Spleen (tissue), 11 donors: ENCODE data around the gene TAF3. TPM values are rescaled to one million over a fixed set of nuclear protein-coding genes. Genes with fewer than 3 reads are reported as not detected.

Source experiments
- DNase-seq: peaks from one replicate; pipeline ENCODE4 v3.0.0-alpha.2; 2020
- H3K27ac ChIP-seq, 8 donors: fragments of 200-600 bp; sonication (generic) in 7 of 8; 1 replicate in 4 of 8; 2 replicates in 4 of 8; pipeline versions ENCODE4 v1.5.0 to v1.8.0; 2016 to 2021; ENCODE audit warnings: inconsistent platforms in 4 of 8, mild to moderate bottlenecking in 4 of 8, moderate library complexity in 1 of 8
- H3K27me3 ChIP-seq, 7 donors: fragments of 200-600 bp; sonication (generic) in 6 of 7; replicated peaks in 1 of 7; 1 replicate in 4 of 7; 2 replicates in 3 of 7; pipeline versions ENCODE4 v1.5.0 to v1.8.0; 2016 to 2021; ENCODE audit warnings: inconsistent platforms in 3 of 7, mild to moderate bottlenecking in 1 of 7
- H3K36me3 ChIP-seq, 6 donors: fragments of 200-600 bp; sonication (generic) in 5 of 6; 1 replicate in 4 of 6; 2 replicates in 2 of 6; pipeline versions ENCODE4 v1.5.0 to v1.8.0; 2016 to 2021; ENCODE audit warnings: inconsistent platforms in 2 of 6
- H3K4me1 ChIP-seq, 6 donors: fragments of 200-600 bp; sonication (generic) in 5 of 6; 1 replicate in 3 of 6; 2 replicates in 3 of 6; pipeline versions ENCODE4 v1.5.0 to v1.8.0; 2016 to 2021; ENCODE audit warnings: inconsistent platforms in 3 of 6
- H3K4me3 ChIP-seq, 8 donors: fragments of 200-600 bp; sonication (generic) in 7 of 8; 1 replicate in 4 of 8; 2 replicates in 4 of 8; pipeline versions ENCODE4 v1.5.0 to v1.8.0; 2016 to 2021; ENCODE audit warnings: inconsistent platforms in 4 of 8, mild to moderate bottlenecking in 4 of 8, moderate library complexity in 2 of 8
- H3K9me3 ChIP-seq, 8 donors: fragments of 200-600 bp; sonication (generic) in 7 of 8; 1 replicate in 4 of 8; 2 replicates in 4 of 8; pipeline versions ENCODE4 v1.5.0 to v1.8.0; 2016 to 2021; ENCODE audit warnings: inconsistent platforms in 4 of 8
- POLR2A ChIP-seq, 3 donors: fragments of 450-650 bp; IDR thresholded peaks; one replicate each; pipeline ENCODE4 v1.5.1; 2017; ENCODE audit warnings: antibody characterized with exemption in 3 of 3, mild to moderate bottlenecking in 1 of 3
- POLR2AphosphoS5 ChIP-seq, 3 donors: sonication (generic); formaldehyde crosslinking; IDR thresholded peaks; one replicate each; pipeline ENCODE4 v1.5.1; 2017; ENCODE audit warnings: antibody characterized with exemption in 3 of 3
- WGBS, 5 donors: extraction: QIAGEN DNeasy Blood & Tissue Kit in 3 of 5; methylation state at CpG; one replicate each; pipeline versions ENCODE4 v1.1.5 to v1.1.7; 2013 to 2018; 5-methylcytosine and 5-hydroxymethylcytosine counted together
- intact Hi-C: fragments of 100-400 bp; cut with DNase I; formaldehyde crosslinking; loops from one replicate; pipeline ENCODE4 v1.15.0; 2023; ENCODE audit warnings: low total_unique reads
- polyA plus RNA-seq, 3 donors: library from polyadenylated mRNA; stranded (reverse); fragments of 200-250 nt; gene quantifications; one replicate each; pipeline ENCODE4 v1.2.1, GENCODE V29; 2013
- total RNA-seq, 7 donors: library from RNA; depleted of rRNA in 3 of 7; stranded (reverse); fragments of >200 nt in 3 of 7; fragmentation: NEBNext Ultra II Directional in 4 of 7; extraction: Animal tissue kit (Norgen Biotek cat#: 25700) in 4 of 7; gene quantifications; one replicate each; pipeline versions ENCODE4 v1.1.0 to v1.2.1, GENCODE V29; 2016 to 2021
- TF ChIP-seq, protein P1 (sequence below), 11 experiments: fragments of 200-600 bp in 7 of 11; fragments of 450-650 bp in 4 of 11; sonication (generic) in 4 of 11; IDR thresholded peaks in 8 of 11; conservative IDR thresholded peaks in 3 of 11; 1 replicate in 7 of 11; 2 replicates in 4 of 11; pipeline versions ENCODE4 v1.4.0 to v1.8.0; 2016 to 2021; ENCODE audit warnings: antibody characterized with exemption in 11 of 11, inconsistent platforms in 4 of 11, mild to moderate bottlenecking in 1 of 11
- donor health status: healthy with polysubstance abuse.
- donor health status: DM: no; HTN: no; CAD: no; lungs with moderate emphysema.
- donor health status: DM: no; HTN: no; CAD: no.
- donor health status: Bipolar disorder and iron deficiency.
- donor health status: healthy.
- donor health status: DM: no; HTN: no; CAD: no.
- donor health status: DM: yes; HTN: yes; CAD: no.

TAF3 gene
- total and polyA plus RNA-seq, 10 donors, result 2.7 to 13.0 (median 9.8) TPM

DNA sequence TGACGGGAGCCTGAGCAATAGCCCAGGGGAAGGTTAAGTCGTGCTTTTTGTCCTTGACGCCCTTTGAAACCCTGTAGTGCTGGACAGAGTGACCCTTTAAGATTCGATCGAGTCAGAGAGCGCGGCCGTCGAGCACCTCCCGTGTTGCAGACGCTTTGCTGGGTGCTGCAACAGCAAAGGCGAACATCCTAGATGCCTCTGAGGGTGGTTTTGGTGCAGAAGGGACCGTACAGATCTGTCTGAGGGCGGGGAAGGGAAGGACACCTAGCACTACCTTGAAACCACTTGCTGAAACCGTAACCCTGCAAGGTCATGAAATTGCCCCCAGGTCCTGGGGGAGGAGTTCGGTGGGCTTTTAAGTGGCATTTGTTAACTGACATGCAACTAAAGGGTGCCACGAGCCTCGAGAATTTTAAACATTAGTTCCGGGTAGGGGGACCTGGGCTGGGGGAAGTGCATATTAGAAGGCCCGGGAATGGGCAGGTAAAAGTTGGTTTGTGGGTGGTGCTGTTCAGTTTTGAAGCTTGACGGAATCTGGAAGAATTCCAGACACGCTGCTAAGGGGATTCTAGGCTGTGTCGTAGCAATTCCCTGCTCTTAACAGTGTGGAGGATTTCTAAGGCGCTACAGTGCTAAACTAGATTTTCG is 29.5 kb upstream of the TAF3 start:
- WGBS, 5 donors, result 4 to 6% (median 5%) methylated on average over 22 to 25 of the region's 25 CpGs
- TF ChIP-seq, protein P1, sequence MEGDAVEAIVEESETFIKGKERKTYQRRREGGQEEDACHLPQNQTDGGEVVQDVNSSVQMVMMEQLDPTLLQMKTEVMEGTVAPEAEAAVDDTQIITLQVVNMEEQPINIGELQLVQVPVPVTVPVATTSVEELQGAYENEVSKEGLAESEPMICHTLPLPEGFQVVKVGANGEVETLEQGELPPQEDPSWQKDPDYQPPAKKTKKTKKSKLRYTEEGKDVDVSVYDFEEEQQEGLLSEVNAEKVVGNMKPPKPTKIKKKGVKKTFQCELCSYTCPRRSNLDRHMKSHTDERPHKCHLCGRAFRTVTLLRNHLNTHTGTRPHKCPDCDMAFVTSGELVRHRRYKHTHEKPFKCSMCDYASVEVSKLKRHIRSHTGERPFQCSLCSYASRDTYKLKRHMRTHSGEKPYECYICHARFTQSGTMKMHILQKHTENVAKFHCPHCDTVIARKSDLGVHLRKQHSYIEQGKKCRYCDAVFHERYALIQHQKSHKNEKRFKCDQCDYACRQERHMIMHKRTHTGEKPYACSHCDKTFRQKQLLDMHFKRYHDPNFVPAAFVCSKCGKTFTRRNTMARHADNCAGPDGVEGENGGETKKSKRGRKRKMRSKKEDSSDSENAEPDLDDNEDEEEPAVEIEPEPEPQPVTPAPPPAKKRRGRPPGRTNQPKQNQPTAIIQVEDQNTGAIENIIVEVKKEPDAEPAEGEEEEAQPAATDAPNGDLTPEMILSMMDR (IDR thresholded peaks at IDR 0.05 in 8 of 11, conservative IDR thresholded peaks at IDR 0.05 in 3 of 11), result no peak
- no peak for TF ChIP-seq POLR2A (IDR thresholded peaks at IDR 0.05)
- no peak for TF ChIP-seq POLR2AphosphoS5 (IDR thresholded peaks at IDR 0.05)
- peak overlapping the region; percentile 70 to 99 (median 90) for H3K4me3 ChIP-seq
- intact Hi-C loops, result no loop called here
- H3K36me3 ChIP-seq, result peaks cover 0 to 29% (median 4%) of the 10 kb centered on the region in 6 donors
- H3K27me3 ChIP-seq, result no peaks in the 10 kb centered on the region
- no peak for DNase-seq
- H3K4me1 ChIP-seq, result peaks cover 25 to 90% (median 83%) of the 10 kb centered on the region in 6 donors
- H3K9me3 ChIP-seq, result no peaks in the 10 kb centered on the region
- peak overlapping the region; percentile 71 to 92 (median 87) for H3K27ac ChIP-seq

DNA sequence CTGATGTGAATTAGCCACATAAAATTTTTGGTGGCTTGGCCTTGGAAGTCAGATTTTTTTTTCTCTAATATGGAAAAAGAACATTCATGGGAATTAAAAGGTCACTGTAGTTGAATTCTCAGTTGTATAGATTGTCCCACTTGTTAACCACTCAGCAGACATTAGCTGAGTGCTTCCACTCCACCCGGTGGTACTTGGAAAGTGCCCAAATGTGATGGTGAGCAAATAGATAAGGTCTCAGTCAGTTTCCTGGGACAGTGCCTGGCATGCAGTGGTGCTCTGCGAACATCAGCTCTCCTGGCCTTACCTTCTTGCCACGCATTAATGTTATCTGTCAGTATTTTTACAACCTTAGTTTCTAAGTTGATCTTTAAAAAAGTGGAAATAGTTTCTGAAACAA is 28.9 kb upstream of the TAF3 start:
- DNase-seq, result no peak
- peak overlapping the region in 1 of 8 donors; percentile 87 for H3K27ac ChIP-seq
- 50 to 61% (median 53%) methylated on average over 3 of the region's 3 CpGs for WGBS, 5 donors
- no peaks in the 10 kb centered on the region for H3K27me3 ChIP-seq
- H3K4me3 ChIP-seq, result peak overlapping the region in 6 of 8 donors; percentile 70 to 99 (median 90)
- intact Hi-C loops, result no loop called here
- H3K9me3 ChIP-seq, result no peaks in the 10 kb centered on the region
- TF ChIP-seq POLR2A (IDR thresholded peaks at IDR 0.05) (no peak), POLR2AphosphoS5 (IDR thresholded peaks at IDR 0.05) (no peak)
- TF ChIP-seq, protein P1 (IDR thresholded peaks at IDR 0.05 in 8 of 11, conservative IDR thresholded peaks at IDR 0.05 in 3 of 11), result no peak
- peaks cover 32 to 90% (median 84%) of the 10 kb centered on the region in 6 donors for H3K4me1 ChIP-seq
- peaks cover 0 to 24% (median 4%) of the 10 kb centered on the region in 6 donors for H3K36me3 ChIP-seq

DNA sequence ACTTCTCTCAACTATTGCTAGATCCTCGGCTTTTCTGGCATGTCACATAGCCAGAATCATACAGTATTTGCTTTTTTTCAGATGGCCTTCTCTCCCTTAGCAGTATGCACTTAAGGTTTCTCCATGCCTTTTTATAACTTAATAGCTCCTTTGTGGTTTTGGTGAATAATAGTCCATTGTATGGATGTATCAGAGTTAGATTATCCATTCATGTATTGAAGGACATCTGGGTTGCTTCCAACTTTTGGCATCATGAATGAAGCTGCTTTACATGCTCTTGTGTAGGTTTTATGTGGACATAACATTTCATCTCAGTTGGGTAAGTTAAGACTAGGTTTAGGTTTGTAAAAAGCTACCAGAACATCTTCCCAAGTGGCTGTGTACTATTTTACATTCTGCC is 25.8 kb upstream of the TAF3 start:
- peaks cover 22 to 83% (median 77%) of the 10 kb centered on the region in 6 donors for H3K4me1 ChIP-seq
- 78 to 91% (median 83%) methylated on average over 1 of the region's 1 CpG for WGBS, 5 donors
- DNase-seq, result no peak
- intact Hi-C loops, result no loop called here
- H3K4me3 ChIP-seq, result no peak overlapping the region
- no peaks in the 10 kb centered on the region for H3K27me3 ChIP-seq
- H3K27ac ChIP-seq, result no peak overlapping the region
- TF ChIP-seq, protein P1 (IDR thresholded peaks at IDR 0.05 in 8 of 11, conservative IDR thresholded peaks at IDR 0.05 in 3 of 11), result no peak
- TF ChIP-seq POLR2AphosphoS5 (IDR thresholded peaks at IDR 0.05) (no peak), POLR2A (IDR thresholded peaks at IDR 0.05) (no peak)
- peaks cover 0 to 38% (median 12%) of the 10 kb centered on the region in 6 donors for H3K36me3 ChIP-seq
- no peaks in the 10 kb centered on the region for H3K9me3 ChIP-seq

DNA sequence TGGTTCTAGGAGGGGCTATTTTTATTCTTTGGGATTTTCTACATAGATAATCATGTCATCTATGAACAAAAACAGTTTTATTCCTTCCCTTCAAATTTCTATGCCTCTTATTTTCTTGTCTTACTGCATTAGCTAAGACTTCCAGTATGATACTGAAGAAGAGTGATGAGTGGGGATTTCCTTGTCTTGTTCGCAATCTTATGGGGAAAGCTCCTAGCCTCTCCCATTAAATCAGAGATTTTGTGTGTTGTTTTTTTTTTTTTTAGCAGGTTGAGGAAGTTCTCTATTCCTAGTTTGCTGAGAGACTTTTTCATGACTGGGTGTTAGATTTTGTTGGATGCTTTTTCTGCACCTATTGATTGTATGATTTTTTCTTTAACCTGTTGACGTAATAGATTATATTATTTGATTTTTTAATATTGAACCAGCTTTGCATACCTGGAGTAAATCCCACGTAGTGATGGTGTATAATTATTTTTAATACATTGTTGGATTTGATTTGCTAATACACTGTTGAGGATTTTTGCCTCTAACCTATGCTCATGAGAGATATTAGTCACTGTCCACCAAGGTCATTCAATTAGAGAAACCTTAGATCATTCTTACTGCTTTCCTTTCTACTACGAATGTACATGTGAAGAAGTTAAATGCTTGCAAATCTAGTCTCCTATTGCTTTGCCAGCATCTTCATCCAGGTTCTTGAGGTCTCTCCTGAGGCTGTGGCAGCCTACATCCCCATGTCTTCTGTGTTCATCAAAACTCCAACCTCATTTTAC is 23.9 kb upstream of the TAF3 start:
- peaks cover 0 to 57% (median 31%) of the 10 kb centered on the region in 6 donors for H3K36me3 ChIP-seq
- no peaks in the 10 kb centered on the region for H3K27me3 ChIP-seq
- peaks cover 21 to 76% (median 69%) of the 10 kb centered on the region in 6 donors for H3K4me1 ChIP-seq
- no peak for DNase-seq
- WGBS, 5 donors, result 57 to 87% (median 83%) methylated on average over 4 of the region's 4 CpGs
- intact Hi-C loops, result no loop called here
- TF ChIP-seq POLR2AphosphoS5 (IDR thresholded peaks at IDR 0.05), result no peak
- TF ChIP-seq, protein P1 (IDR thresholded peaks at IDR 0.05 in 8 of 11, conservative IDR thresholded peaks at IDR 0.05 in 3 of 11), result no peak
- TF ChIP-seq POLR2A (IDR thresholded peaks at IDR 0.05), result no peak
- H3K4me3 ChIP-seq, result no peak overlapping the region
- H3K27ac ChIP-seq, result peak overlapping the region in 1 of 8 donors; percentile 8
- H3K9me3 ChIP-seq, result no peaks in the 10 kb centered on the region
